IMR-90 (cell line): ENCODE results near the gene ADGRV1. TPM values are rescaled to one million over a fixed set of nuclear protein-coding genes. Genes with fewer than 3 reads are reported as not detected.

Experiments
- ATAC-seq: fragments of 200-7000 bp; cut with Tn5 transposase; 2 replicates; pipeline ENCODE4 v1.9.1; 2020; ENCODE audit warnings: low read depth, mild to moderate bottlenecking, moderate library complexity
- BruUV-seq: library from RNA; stranded (reverse); fragments of 400-500 nt; replicated peaks from 2 replicates; lab custom pipeline; 2021; lab: Mats Ljungman, UMichigan
- CTCF ChIA-PET: fragments of 300-600 bp; formaldehyde crosslinking; extraction: SDS; loops from one replicate; lab custom pipeline; 2021; ENCODE audit warnings: antibody characterized with exemption; lab: Yijun Ruan, JAX
- POLR2A ChIA-PET: fragments of 300-600 bp; sonication (Branson Sonifier 250); formaldehyde crosslinking; loops from one replicate; lab custom pipeline; 2022; ENCODE audit warnings: antibody characterized with exemption; ENCODE audit not compliant: unreplicated experiment; lab: Charles Lee
- DNase-seq: peaks from one replicate; pipeline ENCODE4 v3.0.0; 2013
- H2AFZ ChIP-seq: replicated peaks from 2 replicates; pipeline ENCODE3; 2013; ENCODE audit warnings: low read length, mild to moderate bottlenecking; ENCODE audit not compliant: poor library complexity
- H2AK5ac ChIP-seq: 2 replicates; pipeline ENCODE4 v1.6.1; 2013; ENCODE audit warnings: low read depth, low read length, inconsistent platforms
- H2AK9ac ChIP-seq: replicated peaks from 2 replicates; pipeline ENCODE3; 2013; ENCODE audit warnings: mild to moderate bottlenecking, low read depth, low read length, moderate library complexity; ENCODE audit not compliant: poor library complexity
- H2BK120ac ChIP-seq: 2 replicates; pipeline ENCODE4 v1.6.1; 2013; ENCODE audit warnings: low read depth, low read length, inconsistent platforms
- H2BK15ac ChIP-seq: 3 replicates; pipeline ENCODE4 v1.6.1; 2013; ENCODE audit warnings: low read depth, low read length, inconsistent platforms
- H2BK20ac ChIP-seq: 2 replicates; pipeline ENCODE4 v1.6.1; 2013; ENCODE audit warnings: low read depth, mild to moderate bottlenecking, inconsistent platforms, low read length, moderate library complexity
- H2BK5ac ChIP-seq: 2 replicates; pipeline ENCODE4 v1.6.1; 2013; ENCODE audit warnings: mild to moderate bottlenecking, low read depth, low read length, inconsistent platforms; ENCODE audit not compliant: poor library complexity, severe bottlenecking
- H3K14ac ChIP-seq: replicated peaks from 2 replicates; pipeline ENCODE4 v1.6.1; 2013; ENCODE audit warnings: low read depth, low read length, inconsistent platforms
- H3K18ac ChIP-seq: 2 replicates; pipeline ENCODE4 v1.6.1; 2013; ENCODE audit warnings: low read depth, low read length, control low read depth
- H3K23ac ChIP-seq: 2 replicates; pipeline ENCODE4 v1.6.1; 2013; ENCODE audit warnings: low read depth, low read length, inconsistent platforms
- H3K27ac ChIP-seq: 2 replicates; pipeline ENCODE4 v1.5.1; 2013; ENCODE audit warnings: mild to moderate bottlenecking, control low read depth, low read length; ENCODE audit not compliant: insufficient read depth
- H3K27me3 ChIP-seq: 2 replicates; pipeline ENCODE4 v1.6.1; 2013; ENCODE audit warnings: low read length; ENCODE audit not compliant: control insufficient read depth, insufficient read depth
- H3K36me3 ChIP-seq: 2 replicates; pipeline ENCODE4 v1.6.1; 2013; ENCODE audit warnings: low read length, mixed read lengths; ENCODE audit not compliant: control insufficient read depth, insufficient read depth
- H3K4ac ChIP-seq: 2 replicates; pipeline ENCODE4 v1.6.1; 2013; ENCODE audit warnings: low read depth, low read length, inconsistent platforms
- H3K4me1 ChIP-seq: 2 replicates; pipeline ENCODE4 v1.6.1; 2013; ENCODE audit warnings: low read length, mixed read lengths; ENCODE audit not compliant: control insufficient read depth, insufficient read depth
- H3K4me2 ChIP-seq: 2 replicates; pipeline ENCODE4 v1.6.1; 2013; ENCODE audit warnings: low read depth, mild to moderate bottlenecking, control low read depth, low read length, moderate library complexity
- H3K4me3 ChIP-seq: 2 replicates; pipeline ENCODE4 v1.5.1; 2013; ENCODE audit warnings: low read depth, mild to moderate bottlenecking, control low read depth, low read length, moderate library complexity; ENCODE audit not compliant: insufficient read depth
- H3K56ac ChIP-seq: 2 replicates; pipeline ENCODE4 v1.6.1; 2013; ENCODE audit warnings: low read length, inconsistent platforms; ENCODE audit not compliant: insufficient read depth; ENCODE audit errors: extremely low read depth
- H3K79me1 ChIP-seq, 2 experiments: 2 replicates each; pipeline ENCODE4 v1.6.1; 2013; ENCODE audit warnings: low read length in 2 of 2, inconsistent platforms in 1 of 2, low read depth in 1 of 2
- H3K9ac ChIP-seq: 2 replicates; pipeline ENCODE4 v1.6.1; 2013; ENCODE audit warnings: low read depth, low read length, control low read depth
- H3K9me1 ChIP-seq: 2 replicates; pipeline ENCODE4 v1.6.1; 2013; ENCODE audit warnings: low read length, inconsistent platforms; ENCODE audit not compliant: insufficient read depth
- H3K9me3 ChIP-seq: 2 replicates; pipeline ENCODE4 v1.6.1; 2013; ENCODE audit warnings: low read length; ENCODE audit not compliant: control insufficient read depth, insufficient read depth
- H4K20me1 ChIP-seq: 2 replicates; pipeline ENCODE4 v1.6.1; 2013; ENCODE audit warnings: low read length, inconsistent platforms; ENCODE audit not compliant: insufficient read depth
- H4K5ac ChIP-seq: 2 replicates; pipeline ENCODE4 v1.6.1; 2013; ENCODE audit warnings: mild to moderate bottlenecking, low read depth, low read length, control low read depth
- H4K8ac ChIP-seq, 2 experiments: 2 replicates each; pipeline ENCODE4 v1.6.1; 2013; ENCODE audit warnings: low read depth in 2 of 2, low read length in 2 of 2, control low read depth in 1 of 2, inconsistent platforms in 1 of 2
- H4K91ac ChIP-seq: 2 replicates; pipeline ENCODE4 v1.6.1; 2013; ENCODE audit warnings: low read depth, low read length, inconsistent platforms; ENCODE audit not compliant: insufficient read depth
- BHLHE40 ChIP-seq: fragments of 150-350 bp; IDR thresholded peaks from 2 replicates; pipeline ENCODE4 v1.6.1; 2016; ENCODE audit warnings: mild to moderate bottlenecking, low read depth, low read length
- CEBPB ChIP-seq: IDR thresholded peaks from 2 replicates; pipeline ENCODE4 v1.6.1; 2012; ENCODE audit warnings: low read depth, low read length, improper control_type of control experiment
- CHD1 ChIP-seq: IDR thresholded peaks from 2 replicates; pipeline ENCODE4 v1.6.1; 2012; ENCODE audit warnings: low read depth, low read length, improper control_type of control experiment
- MAFK ChIP-seq: IDR thresholded peaks from 2 replicates; pipeline ENCODE4 v1.6.1; 2012; ENCODE audit warnings: low read depth, low read length, improper control_type of control experiment
- MAZ ChIP-seq: IDR thresholded peaks from 2 replicates; pipeline ENCODE4 v1.6.1; 2012; ENCODE audit warnings: low read depth, mild to moderate bottlenecking, low read length, improper control_type of control experiment, moderate library complexity, borderline replicate concordance
- NFE2L2 ChIP-seq: fragments of 150-350 bp; IDR thresholded peaks from 2 replicates; pipeline ENCODE4 v1.6.1; 2016; ENCODE audit warnings: low read depth, mild to moderate bottlenecking, low read length
- RAD21 ChIP-seq: IDR thresholded peaks from 2 replicates; pipeline ENCODE4 v1.6.1; 2012; ENCODE audit warnings: low read length, improper control_type of control experiment
- RCOR1 ChIP-seq: IDR thresholded peaks from 2 replicates; pipeline ENCODE4 v1.6.1; 2012; ENCODE audit warnings: mild to moderate bottlenecking, low read length, improper control_type of control experiment; ENCODE audit not compliant: insufficient replicate concordance
- RFX5 ChIP-seq: IDR thresholded peaks from 2 replicates; pipeline ENCODE4 v1.8.0; 2012; ENCODE audit warnings: low read depth, mild to moderate bottlenecking, low read length, moderate library complexity
- WGBS, 2 experiments: methylation state at CpG; one replicate each; pipeline versions ENCODE4 v1.1.5 to v1.1.7; 2013; ENCODE audit warnings: missing lambda C conversion rate in 2 of 2; ENCODE audit not compliant: insufficient read length in 1 of 2; ENCODE audit errors: extremely low coverage in 2 of 2; 5-methylcytosine and 5-hydroxymethylcytosine counted together
- dilution Hi-C: fragments of 300-500 bp; cut with HindIII; formaldehyde crosslinking; loops from one replicate; pipeline ENCODE4 v1.14.3; 2018; ENCODE audit warnings: low sequenced_read_pairs; ENCODE audit not compliant: unreplicated experiment
- in situ Hi-C: fragments of 300-500 bp; cut with MboI; formaldehyde crosslinking; loops from 3 replicates; pipeline ENCODE4 v1.14.3; 2019; ENCODE audit warnings: low sequenced_read_pairs, inconsistent platforms, mixed read lengths
- intact Hi-C: fragments of 100-400 bp; cut with micrococcal nuclease; formaldehyde crosslinking; loops from 2 replicates; pipeline ENCODE4 v1.10.0; 2022
- polyA plus RNA-seq, 3 experiments: library from polyadenylated mRNA; depleted of rRNA; stranded (reverse); fragments of >200 nt; gene quantifications; 2 replicates each; pipeline ENCODE4 v1.2.3, GENCODE V29; 2012; ENCODE audit warnings: low replicate concordance in 1 of 3
- total RNA-seq: library from RNA; depleted of rRNA; stranded (reverse); fragments of >200 nt; gene quantifications from 2 replicates; pipeline ENCODE4 v1.2.3, GENCODE V29; 2012
- TF ChIP-seq, protein P1 (sequence below): conservative IDR thresholded peaks from 2 replicates; pipeline ENCODE4 v1.5.1; 2012; ENCODE audit warnings: mild to moderate bottlenecking, low read depth, low read length, improper control_type of control experiment
- TF ChIP-seq, protein P2 (sequence below): fragments of 150-350 bp; IDR thresholded peaks from 2 replicates; pipeline ENCODE4 v1.6.1; 2016; ENCODE audit warnings: low read depth, mild to moderate bottlenecking, low read length, moderate library complexity, borderline replicate concordance
- TF ChIP-seq, protein P3 (sequence below): fragments of 150-350 bp; IDR thresholded peaks from 2 replicates; pipeline ENCODE4 v1.6.1; 2017; ENCODE audit warnings: mild to moderate bottlenecking, antibody characterized with exemption, low read length, low read depth

Gene ADGRV1
- total and polyA plus RNA-seq, 2 of the 4 experiments (the other 2 are of a cell fraction), result under 0.01 TPM; not detected in 1

DNA sequence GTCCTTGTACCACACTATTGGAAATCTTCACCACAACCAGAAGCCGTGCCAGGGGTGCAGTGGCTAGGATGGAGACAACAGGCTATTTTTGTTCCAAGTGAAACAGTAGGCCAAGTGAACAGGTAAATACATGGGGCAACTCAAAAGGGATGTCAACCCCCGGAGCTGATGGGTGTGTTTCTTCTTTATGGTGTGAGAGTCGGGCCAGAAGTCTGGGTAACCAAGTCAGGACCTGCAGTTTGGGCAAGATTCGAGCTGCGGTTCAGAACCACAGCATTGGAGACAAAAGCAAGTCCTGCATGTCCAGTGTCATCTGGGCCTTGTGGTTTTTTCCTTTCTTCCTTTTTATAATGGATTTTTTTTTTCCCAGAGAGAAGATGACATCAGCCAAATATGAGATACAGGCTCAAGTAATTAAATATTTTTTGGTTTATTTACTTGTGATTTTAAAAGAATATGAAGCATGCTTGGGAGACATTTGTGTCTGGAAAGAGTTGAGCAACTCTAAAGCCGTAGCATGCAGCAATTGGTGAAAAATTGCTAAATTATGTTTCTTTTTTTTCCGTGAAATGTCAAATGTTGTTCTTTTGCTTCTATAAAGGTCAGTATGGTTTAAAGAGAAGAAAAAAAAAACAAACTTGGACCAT, 562.9 kb downstream of the ADGRV1 start:
- in situ Hi-C loops, result no loop called here
- 75% methylated on average over 1 of the region's 7 CpGs; no CpG with 5 or more reads in 1 of the 2 experiments for WGBS, 2 experiments

More for the DNA sequence above, 562.9 kb downstream of the ADGRV1 start:
- Histone ChIP-seq H3K9me1 (0 out of 2 replicates have a peak, but pooled peaks cover 2% of the 10 kb centered on the region), H3K18ac (no peak overlapping the region; the same call in 1 of the 2 replicates), H3K4me3 (no peak overlapping the region), H3K79me1 (no peaks in the 10 kb centered on the region), H2BK20ac (no peak overlapping the region), H2AK5ac (no peak overlapping the region), H3K23ac (no peak overlapping the region), H3K9ac (no peak overlapping the region), H3K27ac (no peak overlapping the region), H3K27me3 (no peaks in the 10 kb centered on the region), H2BK120ac (no peak overlapping the region; the same call in 1 of the 2 replicates), H4K20me1 (no peaks in the 10 kb centered on the region), H4K5ac (no peak overlapping the region), H3K14ac (no peak overlapping the region), H2BK15ac (no peak overlapping the region), H3K4me1 (peaks cover 7% of the 10 kb centered on the region), H2AFZ (no peak overlapping the region), H3K36me3 (no peaks in the 10 kb centered on the region), H3K4me2 (no peak overlapping the region), H2BK5ac (no peak overlapping the region), H4K91ac (no peak overlapping the region), H3K56ac (no peak overlapping the region), H3K4ac (no peak overlapping the region), H4K8ac (no peak overlapping the region), H3K9me3 (no peaks in the 10 kb centered on the region), H2AK9ac (no peak overlapping the region)
- no TSS peak for BruUV-seq
- intact Hi-C loops, result no loop called here
- dilution Hi-C loops, result no loop called here
- CTCF ChIA-PET, result no interaction called here
- DNase-seq (no peak), ATAC-seq (no peak)
- TF ChIP-seq MAFK, result no peak
- no peak for TF ChIP-seq RFX5
- TF ChIP-seq BHLHE40, result no peak
- no peak for TF ChIP-seq RAD21
- TF ChIP-seq MAZ, result no peak
- TF ChIP-seq RCOR1, result no peak
- TF ChIP-seq, protein P1, sequence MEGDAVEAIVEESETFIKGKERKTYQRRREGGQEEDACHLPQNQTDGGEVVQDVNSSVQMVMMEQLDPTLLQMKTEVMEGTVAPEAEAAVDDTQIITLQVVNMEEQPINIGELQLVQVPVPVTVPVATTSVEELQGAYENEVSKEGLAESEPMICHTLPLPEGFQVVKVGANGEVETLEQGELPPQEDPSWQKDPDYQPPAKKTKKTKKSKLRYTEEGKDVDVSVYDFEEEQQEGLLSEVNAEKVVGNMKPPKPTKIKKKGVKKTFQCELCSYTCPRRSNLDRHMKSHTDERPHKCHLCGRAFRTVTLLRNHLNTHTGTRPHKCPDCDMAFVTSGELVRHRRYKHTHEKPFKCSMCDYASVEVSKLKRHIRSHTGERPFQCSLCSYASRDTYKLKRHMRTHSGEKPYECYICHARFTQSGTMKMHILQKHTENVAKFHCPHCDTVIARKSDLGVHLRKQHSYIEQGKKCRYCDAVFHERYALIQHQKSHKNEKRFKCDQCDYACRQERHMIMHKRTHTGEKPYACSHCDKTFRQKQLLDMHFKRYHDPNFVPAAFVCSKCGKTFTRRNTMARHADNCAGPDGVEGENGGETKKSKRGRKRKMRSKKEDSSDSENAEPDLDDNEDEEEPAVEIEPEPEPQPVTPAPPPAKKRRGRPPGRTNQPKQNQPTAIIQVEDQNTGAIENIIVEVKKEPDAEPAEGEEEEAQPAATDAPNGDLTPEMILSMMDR, result no peak
- no peak for TF ChIP-seq CHD1
- TF ChIP-seq, protein P2, sequence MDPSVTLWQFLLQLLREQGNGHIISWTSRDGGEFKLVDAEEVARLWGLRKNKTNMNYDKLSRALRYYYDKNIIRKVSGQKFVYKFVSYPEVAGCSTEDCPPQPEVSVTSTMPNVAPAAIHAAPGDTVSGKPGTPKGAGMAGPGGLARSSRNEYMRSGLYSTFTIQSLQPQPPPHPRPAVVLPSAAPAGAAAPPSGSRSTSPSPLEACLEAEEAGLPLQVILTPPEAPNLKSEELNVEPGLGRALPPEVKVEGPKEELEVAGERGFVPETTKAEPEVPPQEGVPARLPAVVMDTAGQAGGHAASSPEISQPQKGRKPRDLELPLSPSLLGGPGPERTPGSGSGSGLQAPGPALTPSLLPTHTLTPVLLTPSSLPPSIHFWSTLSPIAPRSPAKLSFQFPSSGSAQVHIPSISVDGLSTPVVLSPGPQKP, result no peak
- no peak for TF ChIP-seq CEBPB
- no peak for TF ChIP-seq NFE2L2
- TF ChIP-seq, protein P3, sequence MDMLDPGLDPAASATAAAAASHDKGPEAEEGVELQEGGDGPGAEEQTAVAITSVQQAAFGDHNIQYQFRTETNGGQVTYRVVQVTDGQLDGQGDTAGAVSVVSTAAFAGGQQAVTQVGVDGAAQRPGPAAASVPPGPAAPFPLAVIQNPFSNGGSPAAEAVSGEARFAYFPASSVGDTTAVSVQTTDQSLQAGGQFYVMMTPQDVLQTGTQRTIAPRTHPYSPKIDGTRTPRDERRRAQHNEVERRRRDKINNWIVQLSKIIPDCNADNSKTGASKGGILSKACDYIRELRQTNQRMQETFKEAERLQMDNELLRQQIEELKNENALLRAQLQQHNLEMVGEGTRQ, result no peak
- POLR2A ChIA-PET, result no interaction called here
